Activated T-cell treated with anti-CD3 and anti-CD28 coated beads, Interleukin-2, amount 50 U/mL, for 72 hours (primary cell): Measurements from ENCODE around the gene MYL7. TPM values are rescaled to one million over a fixed set of nuclear protein-coding genes. Genes with fewer than 3 reads are reported as not detected.
"Not testable (repeated sequence)": the region's sequence is repeated elsewhere in the genome, so short reads cannot be mapped to it uniquely, and the experiment has no call there.

Source experiments
- ATAC-seq, 2 donors: fragments of 150-1000 bp; cut with Tn5 transposase; replicated peaks in 1 of 2; 2 replicates each; pipeline ENCODE4 v1.10.0; 2021; ENCODE audit warnings: moderate library complexity in 2 of 2, mild to moderate bottlenecking in 1 of 2
- DNase-seq, 2 donors: peaks; one replicate each; pipeline ENCODE4 v3.0.0; 2021 to 2022; ENCODE audit warnings: mixed read lengths in 1 of 2
- H3K27ac Mint-ChIP-seq: one replicate; pipeline ENCODE4 v1.8.0; 2022; ENCODE audit warnings: mild to moderate bottlenecking, moderate library complexity, mixed read lengths
- H3K27me3 Mint-ChIP-seq: one replicate; pipeline ENCODE4 v1.8.0; 2022; ENCODE audit warnings: low read depth, mixed read lengths
- H3K36me3 Mint-ChIP-seq, 2 donors: one replicate each; pipeline ENCODE4 v1.8.0; 2022; ENCODE audit warnings: mixed read lengths in 2 of 2, mild to moderate bottlenecking in 1 of 2; ENCODE audit not compliant: insufficient read depth in 2 of 2
- H3K4me1 Mint-ChIP-seq: one replicate; pipeline ENCODE4 v1.8.0; 2022; ENCODE audit warnings: low read depth, mixed read lengths
- H3K4me3 Mint-ChIP-seq, 2 donors: one replicate each; pipeline ENCODE4 v1.8.0; 2022; ENCODE audit warnings: mild to moderate bottlenecking in 2 of 2, mixed read lengths in 2 of 2, moderate library complexity in 2 of 2
- H3K9me3 Mint-ChIP-seq, 2 donors: one replicate each; pipeline ENCODE4 v1.8.0; 2022; ENCODE audit warnings: mixed read lengths in 2 of 2
- total RNA-seq, 2 donors: library from RNA; stranded (reverse); gene quantifications; one replicate each; pipeline ENCODE4 v1.2.3, GENCODE V29; 2022

Gene MYL7
- total RNA-seq, 2 donors from 2014 or later: not detected

DNA sequence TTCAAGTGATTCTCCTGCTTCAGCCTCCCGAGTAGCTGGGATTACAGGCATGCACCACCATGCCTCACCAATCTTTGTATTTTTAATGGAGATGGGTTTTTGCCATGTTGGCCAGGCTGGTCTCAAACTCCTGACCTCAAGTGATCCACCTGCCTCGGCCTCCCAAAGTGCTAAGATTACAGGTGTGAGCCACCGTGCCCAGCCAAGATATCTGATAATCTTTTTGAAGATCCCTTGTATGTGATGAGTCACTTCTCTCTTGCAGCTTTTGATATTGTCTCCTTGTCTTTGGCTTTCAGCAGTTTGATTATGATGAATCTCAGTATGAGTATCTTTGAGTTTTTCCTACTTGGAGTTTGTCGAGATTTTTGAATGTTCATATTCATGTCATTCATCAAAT lies 14.6 kb downstream of the MYL7 start:
- not testable (repeated sequence) for DNase-seq, H3K27ac Mint-ChIP-seq, H3K9me3 Mint-ChIP-seq, H3K36me3 Mint-ChIP-seq, ATAC-seq, H3K4me3 Mint-ChIP-seq, H3K27me3 Mint-ChIP-seq
- peaks cover 21% of the 10 kb centered on the region for H3K4me1 Mint-ChIP-seq

DNA sequence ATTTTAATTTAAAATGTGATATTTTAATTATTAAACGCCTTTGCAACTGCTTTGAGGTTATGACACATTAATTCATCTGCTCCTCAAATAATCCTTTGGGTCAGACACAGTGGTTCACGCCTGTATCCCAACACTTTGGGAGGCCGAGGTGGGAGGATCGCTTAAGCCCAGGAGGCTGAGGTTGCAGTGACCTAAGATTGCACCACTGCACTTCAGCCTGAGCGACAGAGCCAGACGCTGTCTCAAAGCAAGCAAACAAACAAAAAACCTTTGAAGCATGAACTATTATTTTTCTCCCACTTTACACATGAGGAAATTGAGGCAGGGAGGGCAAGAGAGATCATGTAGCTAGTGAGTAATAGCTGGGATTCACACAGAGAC lies 16.3 kb downstream of the MYL7 start:
- DNase-seq (no peak), ATAC-seq (no peak)
- peak overlapping the region; percentile 42 to 92 for H3K4me3 Mint-ChIP-seq
- H3K4me1 Mint-ChIP-seq: peaks cover 39% of the 10 kb centered on the region
- H3K36me3 Mint-ChIP-seq: peaks cover under 1 to 15% of the 10 kb centered on the region in 2 donors
- H3K27me3 Mint-ChIP-seq: no peaks in the 10 kb centered on the region
- no peaks in the 10 kb centered on the region for H3K9me3 Mint-ChIP-seq
- H3K27ac Mint-ChIP-seq: no peak overlapping the region

- Mint-ChIP-seq H3K36me3 (peaks cover 2 to 18% of the 10 kb centered on the region in 2 donors), H3K4me1 (peaks cover 42% of the 10 kb centered on the region), H3K9me3 (no peaks in the 10 kb centered on the region), H3K27me3 (no peaks in the 10 kb centered on the region), H3K4me3 (peak within 1 kb of the TSS; percentile 87 to 92), H3K27ac (peak within 1 kb of the TSS; percentile 66)
- DNase-seq: peak; percentile 98 to 100
- peak; percentile 99 for ATAC-seq
These were observed 17.7 kb downstream of the MYL7 start, which contains the start of gene POLD2 for GRCh38 chr7:44123190-44124003. Gene POLD2 (minus strand): TSS chr7:44123548. CDS start chr7:44122053, 1,495 bp downstream.

DNA sequence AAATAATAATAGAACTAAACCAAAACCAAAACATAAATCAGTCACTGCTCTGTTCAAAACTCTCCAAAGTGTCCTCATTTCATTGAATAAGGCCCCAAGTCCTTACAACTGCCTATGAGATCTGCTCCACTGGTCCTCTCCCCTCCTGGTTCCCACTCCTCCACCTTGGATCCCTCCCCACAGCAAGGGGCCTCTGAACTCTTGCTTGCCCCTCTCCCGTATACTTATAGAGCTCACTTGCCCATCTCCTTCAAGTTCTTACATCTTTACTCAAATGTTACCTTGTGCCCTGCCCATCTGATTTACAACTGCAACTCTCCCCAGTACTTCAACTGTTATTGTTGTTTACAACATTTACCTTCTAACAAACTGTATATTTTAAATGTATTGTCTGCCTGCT lies 18.6 kb downstream of the MYL7 start:
- Mint-ChIP-seq H3K4me3 (peak overlapping the region; percentile 87 to 92), H3K27me3 (no peaks in the 10 kb centered on the region), H3K27ac (peak overlapping the region; percentile 64), H3K4me1 (peaks cover 42% of the 10 kb centered on the region), H3K9me3 (no peaks in the 10 kb centered on the region), H3K36me3 (peaks cover 2 to 20% of the 10 kb centered on the region in 2 donors)
- DNase-seq: no peak
- no peak for ATAC-seq

- no peak for DNase-seq
- H3K27me3 Mint-ChIP-seq: no peaks in the 10 kb centered on the region
- ATAC-seq: no peak
- peak overlapping the region; percentile 64 for H3K27ac Mint-ChIP-seq
- H3K9me3 Mint-ChIP-seq: no peaks in the 10 kb centered on the region
- peaks cover 42% of the 10 kb centered on the region for H3K4me1 Mint-ChIP-seq
- H3K4me3 Mint-ChIP-seq: peak overlapping the region; percentile 87 to 92
- H3K36me3 Mint-ChIP-seq: peaks cover 2 to 20% of the 10 kb centered on the region in 2 donors
These were observed 19.2 kb downstream of the MYL7 start for GRCh38 chr7:44121761-44122420.

DNA sequence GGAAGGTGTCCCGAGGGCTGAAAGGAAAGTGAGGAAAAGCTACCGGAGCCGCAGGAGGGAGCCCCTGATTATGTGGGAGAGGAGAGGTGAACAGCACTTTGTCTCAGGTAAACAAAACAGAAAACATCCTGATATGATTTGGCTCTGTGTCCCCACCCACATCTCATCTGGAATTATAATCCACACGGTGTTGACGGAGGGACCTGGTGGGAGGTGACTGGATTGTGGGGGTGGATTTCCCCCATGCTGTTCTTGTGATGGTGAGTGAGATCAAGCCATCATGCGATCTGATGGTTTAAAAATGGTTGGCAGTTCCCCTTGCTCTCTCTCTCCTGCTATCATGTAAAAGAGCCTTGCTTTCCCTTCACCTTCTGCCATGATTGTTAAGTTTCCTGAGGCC lies 20.7 kb downstream of the MYL7 start:
- ATAC-seq (no peak), DNase-seq (no peak)
- Mint-ChIP-seq H3K27ac (peak overlapping the region; percentile 48), H3K36me3 (peaks cover 2 to 20% of the 10 kb centered on the region in 2 donors), H3K9me3 (no peaks in the 10 kb centered on the region), H3K4me3 (no peak overlapping the region), H3K27me3 (no peaks in the 10 kb centered on the region), H3K4me1 (peaks cover 42% of the 10 kb centered on the region)

DNA sequence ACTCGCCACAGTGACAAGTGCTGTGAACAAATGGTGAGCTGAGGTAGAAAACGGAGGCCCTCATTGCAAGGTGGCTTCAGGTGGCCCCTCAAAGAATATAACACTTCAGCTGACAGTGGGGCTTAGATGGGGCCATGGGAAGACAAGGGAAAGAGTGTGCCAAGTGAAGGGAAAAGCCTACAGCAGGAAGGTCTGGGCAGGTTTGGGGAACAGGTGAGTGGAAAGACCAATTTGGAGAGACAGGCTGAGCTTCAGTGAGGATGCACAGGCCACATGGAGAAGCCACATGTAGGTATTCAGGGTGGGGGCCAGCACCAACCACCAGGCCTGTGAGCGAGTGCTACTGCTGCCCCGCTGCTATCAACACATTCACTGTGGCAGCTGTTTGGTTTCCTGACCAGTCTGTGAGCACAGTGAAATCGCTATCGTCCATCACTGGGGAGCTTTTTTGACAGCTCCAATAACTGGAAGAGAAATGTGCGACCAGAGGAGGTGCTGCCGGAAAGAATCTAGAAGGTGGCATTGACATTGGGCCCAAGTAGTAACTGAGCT lies 21.2 kb downstream of the MYL7 start:
- Mint-ChIP-seq H3K9me3 (no peaks in the 10 kb centered on the region), H3K4me3 (peak overlapping the region in 1 of 2 donors; percentile 36), H3K27me3 (no peaks in the 10 kb centered on the region), H3K36me3 (peaks cover 2 to 20% of the 10 kb centered on the region in 2 donors), H3K4me1 (peaks cover 42% of the 10 kb centered on the region), H3K27ac (peak overlapping the region; percentile 48)
- DNase-seq: no peak
- ATAC-seq: no peak

- Mint-ChIP-seq H3K9me3 (no peaks in the 10 kb centered on the region), H3K27ac (no peak overlapping the region), H3K4me1 (peaks cover 34% of the 10 kb centered on the region), H3K36me3 (peaks cover 2 to 20% of the 10 kb centered on the region in 2 donors), H3K27me3 (no peaks in the 10 kb centered on the region), H3K4me3 (no peak overlapping the region)
- ATAC-seq (no peak), DNase-seq (no peak)
These were observed 23.2 kb downstream of the MYL7 start for GRCh38 chr7:44117801-44118429.

DNA sequence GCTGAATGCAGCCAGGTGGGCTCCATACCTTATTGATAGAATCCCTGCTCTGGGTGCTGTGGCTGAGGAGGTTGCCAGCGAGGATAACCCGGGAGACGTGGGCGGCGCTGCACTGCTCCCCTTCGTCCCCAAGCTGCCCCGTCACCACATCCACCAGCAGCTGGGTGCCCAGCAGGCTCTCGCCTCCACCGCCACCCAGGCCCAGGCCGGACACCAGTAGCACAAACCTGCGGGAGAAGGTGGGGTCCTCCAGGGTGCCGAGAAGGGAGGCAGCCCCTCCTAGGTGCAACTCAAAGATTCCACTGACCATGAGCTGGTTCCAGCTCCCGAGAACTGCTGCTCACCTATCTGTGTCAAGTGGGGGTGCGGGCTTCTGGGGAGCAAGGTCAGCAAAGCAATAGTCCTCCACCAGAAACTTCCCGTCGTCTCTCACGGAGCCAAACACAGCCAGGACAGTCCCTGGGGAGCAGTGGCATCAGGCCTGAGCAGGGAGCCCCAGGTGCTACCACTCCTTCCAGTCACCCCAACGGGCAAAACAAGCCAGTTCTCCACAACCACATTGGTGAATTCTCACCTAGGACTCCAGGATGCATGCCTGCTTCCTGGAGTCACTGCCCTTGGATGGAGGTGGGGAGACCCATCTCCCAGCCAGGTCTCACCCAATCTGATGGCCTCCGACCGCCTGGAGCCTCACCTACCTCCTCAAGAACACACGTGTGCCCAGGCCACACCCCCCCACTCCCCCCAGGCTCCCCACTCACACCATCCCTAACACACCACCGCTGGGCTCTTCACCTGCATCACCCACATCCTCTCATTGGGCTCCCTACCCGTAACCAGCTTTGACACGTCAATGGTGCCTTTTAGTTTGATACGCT lies 24.1 kb downstream of the MYL7 start:
- Mint-ChIP-seq H3K27me3 (no peaks in the 10 kb centered on the region), H3K27ac (no peak overlapping the region), H3K36me3 (peaks cover 2 to 14% of the 10 kb centered on the region in 2 donors), H3K4me3 (no peak overlapping the region), H3K4me1 (peaks cover 25% of the 10 kb centered on the region), H3K9me3 (no peaks in the 10 kb centered on the region)
- ATAC-seq: no peak
- DNase-seq: no peak

GRCh38 chr7:44116087-44116788 lies 24.9 kb downstream of the MYL7 start:
- Mint-ChIP-seq H3K27ac (no peak overlapping the region), H3K27me3 (no peaks in the 10 kb centered on the region), H3K36me3 (peaks cover 2 to 14% of the 10 kb centered on the region in 2 donors), H3K4me1 (peaks cover 17% of the 10 kb centered on the region), H3K4me3 (no peak overlapping the region), H3K9me3 (no peaks in the 10 kb centered on the region)
- ATAC-seq (no peak), DNase-seq (no peak)

DNA sequence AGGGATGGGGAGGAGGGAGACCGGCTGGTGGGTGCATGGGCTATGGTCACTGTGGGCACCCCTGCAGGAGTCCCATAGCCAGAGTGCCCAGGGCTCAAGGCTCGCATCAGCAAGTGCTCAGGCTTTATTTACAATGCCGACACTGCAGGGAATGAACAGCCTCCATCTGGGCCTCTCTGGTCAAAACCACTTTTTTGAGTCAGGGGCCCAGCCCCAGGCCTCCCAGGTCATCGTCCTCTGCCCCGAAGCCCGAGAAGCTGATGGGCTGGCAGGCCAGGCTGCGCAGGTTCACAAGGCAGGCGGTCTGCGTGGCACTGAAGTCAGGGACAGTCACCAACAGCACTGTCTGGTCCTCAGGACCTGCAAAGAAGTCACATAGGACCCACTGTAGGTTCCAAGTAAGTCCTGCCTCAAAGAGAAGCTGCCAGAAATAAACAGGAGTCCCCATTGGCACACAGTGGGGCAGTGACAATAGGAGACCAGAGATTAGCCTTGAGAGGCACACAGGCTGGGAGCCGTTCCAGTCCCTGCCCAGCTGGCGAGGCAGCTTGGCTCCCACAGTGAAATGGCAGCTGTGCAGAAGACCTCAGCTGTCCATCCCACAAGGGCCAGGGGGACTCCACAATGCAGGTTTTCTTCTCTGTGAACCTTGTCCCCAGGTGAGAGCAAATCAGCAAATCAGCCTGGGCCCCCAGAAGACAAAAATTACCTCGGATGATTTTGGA lies 26.4 kb downstream of the MYL7 start:
- Mint-ChIP-seq H3K27ac (no peak overlapping the region), H3K9me3 (no peaks in the 10 kb centered on the region), H3K27me3 (no peaks in the 10 kb centered on the region), H3K4me3 (no peak overlapping the region), H3K4me1 (peaks cover 2% of the 10 kb centered on the region), H3K36me3 (peaks cover under 1 to 7% of the 10 kb centered on the region in 2 donors)
- no peak for ATAC-seq
- no peak for DNase-seq
